HL-60 (cell line): ENCODE results near the gene ECHDC3.
A peak's percentile ranks its signal among the peaks of the same experiment; 100 is the strongest.

ENCODE experiments used
- DNase-seq, 2 experiments: peaks; one replicate each; pipeline ENCODE4 v3.0.0-alpha.2; 2010 to 2020; ENCODE audit warnings: low read depth in 1 of 2, low spot score in 1 of 2
- H3K27ac ChIP-seq: fragments of 250-450 bp; sonication (Bioruptor Pico); replicated peaks from 2 replicates; pipeline ENCODE4 v1.5.1; 2020; ENCODE audit warnings: mild to moderate bottlenecking, moderate library complexity
- H3K27me3 ChIP-seq: fragments of 250-450 bp; sonication (Bioruptor Pico); 2 replicates; pipeline ENCODE4 v1.5.1; 2021; ENCODE audit warnings: mild to moderate bottlenecking, moderate library complexity; ENCODE audit not compliant: insufficient read depth, poor library complexity, severe bottlenecking
- H3K4me3 ChIP-seq: replicated peaks from 2 replicates; pipeline ENCODE4 v1.5.1; 2011; ENCODE audit warnings: mild to moderate bottlenecking, control low read depth, low read length; ENCODE audit not compliant: insufficient read depth
- GABPA ChIP-seq: IDR thresholded peaks from 2 replicates; pipeline ENCODE4 v1.6.1; 2012; ENCODE audit warnings: low read depth
- POLR2AphosphoS5 ChIP-seq: IDR thresholded peaks from 2 replicates; pipeline ENCODE4 v1.6.1; 2012; ENCODE audit warnings: low read depth
- SPI1 ChIP-seq: IDR thresholded peaks from 2 replicates; pipeline ENCODE4 v1.6.1; 2012; ENCODE audit warnings: low read depth, mild to moderate bottlenecking, borderline replicate concordance
- TF ChIP-seq, protein P1 (sequence below): IDR thresholded peaks from one replicate; pipeline ENCODE4 v1.5.1; 2011; ENCODE audit warnings: low read length, control low read depth, inconsistent platforms; ENCODE audit not compliant: insufficient read depth
- TF ChIP-seq, protein P2 (sequence below): IDR thresholded peaks from 2 replicates; pipeline ENCODE4 v1.6.1; 2012; ENCODE audit warnings: low read depth; ENCODE audit not compliant: insufficient replicate concordance

Gene ECHDC3

DNA sequence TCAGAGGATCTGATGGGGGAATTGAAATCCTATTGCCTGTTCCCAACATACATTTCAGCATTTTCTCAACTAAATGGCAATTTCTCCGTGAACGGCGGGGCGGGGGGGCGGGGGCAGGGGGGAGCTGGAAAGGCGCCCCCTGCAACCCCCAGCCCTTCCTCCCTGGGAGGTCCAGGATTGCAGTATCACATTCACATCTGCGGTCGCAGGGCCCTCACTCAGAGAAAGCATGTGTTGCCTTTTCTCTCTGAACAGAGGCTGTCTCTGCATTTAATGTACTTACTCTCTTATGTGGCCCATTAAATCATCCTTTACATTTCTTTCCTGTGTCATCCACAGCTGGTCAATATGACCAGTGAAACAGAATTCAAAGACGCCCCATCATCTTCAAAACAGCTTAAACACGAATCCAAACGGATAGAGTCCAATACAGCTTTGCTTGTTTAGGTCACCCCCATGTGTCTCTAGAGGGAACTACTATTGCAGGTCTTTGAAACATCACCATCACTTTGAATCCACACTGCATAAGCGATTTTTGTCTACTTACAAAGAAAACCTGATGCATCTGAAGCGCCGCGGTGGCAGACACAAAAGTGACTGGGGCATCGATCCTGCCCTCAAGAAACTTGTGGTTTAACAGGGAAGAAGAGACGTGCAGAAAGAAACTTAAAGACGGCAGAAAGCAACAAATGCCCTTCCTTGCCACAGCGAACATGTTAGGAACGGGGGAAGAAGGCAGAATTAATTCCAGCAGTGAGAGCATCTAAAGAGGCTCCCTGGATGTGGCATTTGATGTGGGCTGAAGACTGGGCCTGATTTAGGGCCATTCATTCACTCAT lies 17.0 kb upstream of the ECHDC3 start:
- no peaks in the 10 kb centered on the region for H3K27me3 ChIP-seq
- DNase-seq = peak in 1 of 2 experiments; percentile 5
- no peak overlapping the region for H3K27ac ChIP-seq
- no peak for TF ChIP-seq POLR2AphosphoS5
- TF ChIP-seq, protein P1, sequence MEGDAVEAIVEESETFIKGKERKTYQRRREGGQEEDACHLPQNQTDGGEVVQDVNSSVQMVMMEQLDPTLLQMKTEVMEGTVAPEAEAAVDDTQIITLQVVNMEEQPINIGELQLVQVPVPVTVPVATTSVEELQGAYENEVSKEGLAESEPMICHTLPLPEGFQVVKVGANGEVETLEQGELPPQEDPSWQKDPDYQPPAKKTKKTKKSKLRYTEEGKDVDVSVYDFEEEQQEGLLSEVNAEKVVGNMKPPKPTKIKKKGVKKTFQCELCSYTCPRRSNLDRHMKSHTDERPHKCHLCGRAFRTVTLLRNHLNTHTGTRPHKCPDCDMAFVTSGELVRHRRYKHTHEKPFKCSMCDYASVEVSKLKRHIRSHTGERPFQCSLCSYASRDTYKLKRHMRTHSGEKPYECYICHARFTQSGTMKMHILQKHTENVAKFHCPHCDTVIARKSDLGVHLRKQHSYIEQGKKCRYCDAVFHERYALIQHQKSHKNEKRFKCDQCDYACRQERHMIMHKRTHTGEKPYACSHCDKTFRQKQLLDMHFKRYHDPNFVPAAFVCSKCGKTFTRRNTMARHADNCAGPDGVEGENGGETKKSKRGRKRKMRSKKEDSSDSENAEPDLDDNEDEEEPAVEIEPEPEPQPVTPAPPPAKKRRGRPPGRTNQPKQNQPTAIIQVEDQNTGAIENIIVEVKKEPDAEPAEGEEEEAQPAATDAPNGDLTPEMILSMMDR = peak; percentile 14
- H3K4me3 ChIP-seq = no peak overlapping the region

DNA sequence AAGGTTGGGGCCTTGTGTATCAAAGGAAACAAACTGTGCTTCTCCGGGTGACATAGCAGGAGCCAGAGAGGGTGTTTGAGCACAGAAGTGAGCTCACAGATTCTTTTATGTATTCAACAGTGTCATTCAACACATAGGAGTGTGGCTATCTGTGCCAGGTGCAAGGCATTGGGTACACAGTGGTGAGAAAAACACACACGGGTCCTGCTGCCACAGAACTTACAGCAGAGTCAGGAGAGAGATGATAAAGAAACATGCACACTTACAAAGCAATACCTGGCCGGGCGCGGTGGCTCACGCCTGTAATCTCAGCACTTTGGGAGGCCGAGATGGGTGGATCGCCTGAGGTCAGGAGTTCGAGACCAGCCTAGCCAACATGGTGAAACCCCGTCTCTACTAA lies 16.3 kb upstream of the ECHDC3 start:
- no peaks in the 10 kb centered on the region for H3K27me3 ChIP-seq
- no peak for DNase-seq
- H3K4me3 ChIP-seq = no peak overlapping the region
- H3K27ac ChIP-seq = no peak overlapping the region
- TF ChIP-seq GABPA (no peak), SPI1 (no peak), POLR2AphosphoS5 (no peak)
- TF ChIP-seq, protein P1 = no peak
- TF ChIP-seq, protein P2, sequence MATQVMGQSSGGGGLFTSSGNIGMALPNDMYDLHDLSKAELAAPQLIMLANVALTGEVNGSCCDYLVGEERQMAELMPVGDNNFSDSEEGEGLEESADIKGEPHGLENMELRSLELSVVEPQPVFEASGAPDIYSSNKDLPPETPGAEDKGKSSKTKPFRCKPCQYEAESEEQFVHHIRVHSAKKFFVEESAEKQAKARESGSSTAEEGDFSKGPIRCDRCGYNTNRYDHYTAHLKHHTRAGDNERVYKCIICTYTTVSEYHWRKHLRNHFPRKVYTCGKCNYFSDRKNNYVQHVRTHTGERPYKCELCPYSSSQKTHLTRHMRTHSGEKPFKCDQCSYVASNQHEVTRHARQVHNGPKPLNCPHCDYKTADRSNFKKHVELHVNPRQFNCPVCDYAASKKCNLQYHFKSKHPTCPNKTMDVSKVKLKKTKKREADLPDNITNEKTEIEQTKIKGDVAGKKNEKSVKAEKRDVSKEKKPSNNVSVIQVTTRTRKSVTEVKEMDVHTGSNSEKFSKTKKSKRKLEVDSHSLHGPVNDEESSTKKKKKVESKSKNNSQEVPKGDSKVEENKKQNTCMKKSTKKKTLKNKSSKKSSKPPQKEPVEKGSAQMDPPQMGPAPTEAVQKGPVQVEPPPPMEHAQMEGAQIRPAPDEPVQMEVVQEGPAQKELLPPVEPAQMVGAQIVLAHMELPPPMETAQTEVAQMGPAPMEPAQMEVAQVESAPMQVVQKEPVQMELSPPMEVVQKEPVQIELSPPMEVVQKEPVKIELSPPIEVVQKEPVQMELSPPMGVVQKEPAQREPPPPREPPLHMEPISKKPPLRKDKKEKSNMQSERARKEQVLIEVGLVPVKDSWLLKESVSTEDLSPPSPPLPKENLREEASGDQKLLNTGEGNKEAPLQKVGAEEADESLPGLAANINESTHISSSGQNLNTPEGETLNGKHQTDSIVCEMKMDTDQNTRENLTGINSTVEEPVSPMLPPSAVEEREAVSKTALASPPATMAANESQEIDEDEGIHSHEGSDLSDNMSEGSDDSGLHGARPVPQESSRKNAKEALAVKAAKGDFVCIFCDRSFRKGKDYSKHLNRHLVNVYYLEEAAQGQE = no peak

DNA sequence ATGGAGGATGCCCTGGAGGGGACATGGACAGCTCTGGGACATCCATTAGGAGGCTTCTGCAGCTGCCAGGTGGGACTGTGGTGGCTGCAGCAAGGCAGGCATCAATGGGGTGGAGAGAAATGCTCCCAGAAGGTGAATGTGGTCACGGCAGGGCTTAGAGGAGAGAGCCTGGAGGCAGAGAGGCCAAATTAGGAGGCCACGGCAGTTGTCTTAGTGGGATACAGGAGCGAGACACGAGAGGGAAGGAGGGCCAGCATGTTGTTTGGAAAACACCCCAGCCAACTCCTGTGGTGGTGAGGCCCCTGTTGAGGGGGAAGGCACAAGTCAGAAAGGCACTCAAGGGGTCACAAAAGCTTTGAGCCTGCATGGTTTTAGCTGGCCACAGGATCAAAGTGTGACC lies 14.6 kb upstream of the ECHDC3 start:
- no peak overlapping the region for H3K4me3 ChIP-seq
- H3K27ac ChIP-seq = no peak overlapping the region
- no peak for DNase-seq
- no peaks in the 10 kb centered on the region for H3K27me3 ChIP-seq
- TF ChIP-seq, protein P1 = no peak
- no peak for TF ChIP-seq SPI1
- no peak for TF ChIP-seq POLR2AphosphoS5
- TF ChIP-seq, protein P2 = no peak
- no peak for TF ChIP-seq GABPA

DNA sequence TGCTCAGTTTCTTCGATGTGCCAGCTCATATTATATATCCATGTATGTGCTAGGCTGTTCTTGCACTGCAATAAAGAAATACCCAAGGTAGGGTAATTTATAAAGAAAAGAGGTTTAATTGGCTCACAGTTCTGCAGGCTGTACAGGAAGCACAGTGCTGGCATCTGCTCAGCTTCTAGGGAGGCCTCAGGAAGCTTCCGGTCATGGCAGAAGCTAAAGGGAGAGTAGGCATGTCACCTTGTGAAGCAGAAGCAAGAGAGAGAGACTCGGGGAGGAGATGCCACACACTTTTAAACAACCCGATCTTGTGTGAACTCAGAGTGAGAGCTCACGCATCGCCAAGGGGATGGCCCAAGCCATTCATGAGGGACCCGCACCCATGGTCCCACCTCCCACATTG lies 13.8 kb upstream of the ECHDC3 start:
- no peak for DNase-seq

More for the DNA sequence above, 13.8 kb upstream of the ECHDC3 start:
- Histone ChIP-seq H3K27me3 (no peaks in the 10 kb centered on the region), H3K4me3 (no peak overlapping the region), H3K27ac (no peak overlapping the region)
- TF ChIP-seq, protein P2 = no peak
- no peak for TF ChIP-seq SPI1
- no peak for TF ChIP-seq POLR2AphosphoS5
- TF ChIP-seq, protein P1 = no peak
- no peak for TF ChIP-seq GABPA
